ENCODE measurements around the gene ZNF772.

The ZNF772 gene

DNA sequence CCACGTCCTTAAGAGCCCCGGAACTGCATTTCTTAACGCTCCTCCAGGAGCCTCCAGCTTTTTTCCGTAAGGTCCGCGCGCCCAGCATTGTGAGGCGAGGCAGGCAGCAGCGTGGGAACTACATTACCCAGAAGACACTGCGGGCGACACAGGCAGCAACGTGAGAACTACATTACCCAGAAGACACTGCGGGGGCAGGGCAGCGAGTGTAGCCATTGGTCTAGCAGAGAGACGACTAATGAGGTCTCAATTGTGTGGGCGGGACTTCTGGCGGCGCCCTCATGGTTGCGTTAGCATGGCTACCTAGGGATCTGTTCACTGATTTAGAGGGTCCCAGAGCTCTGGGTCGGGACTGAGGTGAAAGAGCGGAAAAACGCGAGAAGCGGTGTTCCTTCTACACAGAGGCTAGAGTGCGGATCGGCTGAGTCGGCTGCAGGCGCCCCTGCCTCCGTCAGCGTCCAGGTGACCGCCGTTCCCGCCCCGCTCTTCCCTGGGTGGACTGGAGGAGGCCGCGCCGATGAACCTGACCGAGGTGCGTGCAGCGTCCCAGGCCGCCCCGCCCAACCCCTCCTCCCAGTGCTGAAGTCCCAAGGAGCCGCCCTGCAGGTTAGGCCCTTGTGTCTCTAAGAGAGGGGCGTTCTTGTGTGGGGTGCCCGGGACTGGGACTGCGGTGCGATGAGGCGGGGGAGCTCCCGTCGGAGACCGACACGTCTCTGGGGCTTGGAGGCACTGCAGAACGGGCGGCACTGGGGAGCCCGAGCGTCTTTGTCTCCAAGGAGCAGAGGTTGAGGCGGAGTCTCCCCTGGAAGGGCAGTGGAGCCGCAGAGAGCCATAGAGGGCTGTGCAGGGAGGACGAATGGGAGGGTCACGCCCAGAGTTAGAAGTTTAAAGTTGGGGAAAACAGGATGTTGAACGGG lies 42.0 kb downstream of the ZNF772 start, which contains the start of gene ZNF749:
ZNF749 (plus strand) TSS at position 264 of the 917 bp plus-strand sequence; CDS start at position 518, 254 bp downstream.
- peak within 1 kb of the TSS; percentile 97 for H3K27ac Mint-ChIP-seq
- DNase-seq: peak; percentile 95
- TF ChIP-seq, protein P1, sequence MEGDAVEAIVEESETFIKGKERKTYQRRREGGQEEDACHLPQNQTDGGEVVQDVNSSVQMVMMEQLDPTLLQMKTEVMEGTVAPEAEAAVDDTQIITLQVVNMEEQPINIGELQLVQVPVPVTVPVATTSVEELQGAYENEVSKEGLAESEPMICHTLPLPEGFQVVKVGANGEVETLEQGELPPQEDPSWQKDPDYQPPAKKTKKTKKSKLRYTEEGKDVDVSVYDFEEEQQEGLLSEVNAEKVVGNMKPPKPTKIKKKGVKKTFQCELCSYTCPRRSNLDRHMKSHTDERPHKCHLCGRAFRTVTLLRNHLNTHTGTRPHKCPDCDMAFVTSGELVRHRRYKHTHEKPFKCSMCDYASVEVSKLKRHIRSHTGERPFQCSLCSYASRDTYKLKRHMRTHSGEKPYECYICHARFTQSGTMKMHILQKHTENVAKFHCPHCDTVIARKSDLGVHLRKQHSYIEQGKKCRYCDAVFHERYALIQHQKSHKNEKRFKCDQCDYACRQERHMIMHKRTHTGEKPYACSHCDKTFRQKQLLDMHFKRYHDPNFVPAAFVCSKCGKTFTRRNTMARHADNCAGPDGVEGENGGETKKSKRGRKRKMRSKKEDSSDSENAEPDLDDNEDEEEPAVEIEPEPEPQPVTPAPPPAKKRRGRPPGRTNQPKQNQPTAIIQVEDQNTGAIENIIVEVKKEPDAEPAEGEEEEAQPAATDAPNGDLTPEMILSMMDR (IDR thresholded peaks at IDR 0.05): no peak
- H3K27me3 Mint-ChIP-seq (ENCODE audit: low read depth, poor library complexity): peaks cover 6% of the 10 kb centered on the region
- peaks cover 68% of the 10 kb centered on the region for H3K36me3 Mint-ChIP-seq (ENCODE audit: low read depth)
- peak within 1 kb of the TSS; percentile 97 for H3K4me3 Mint-ChIP-seq
- peaks cover 48% of the 10 kb centered on the region for H3K9me3 Mint-ChIP-seq
- H3K4me1 Mint-ChIP-seq: peaks cover 23% of the 10 kb centered on the region

GRCh38 chr19:57434386-57435061 lies 42.8 kb downstream of the ZNF772 start:
- DNase-seq: no peak
- Mint-ChIP-seq H3K36me3 (ENCODE audit: low read depth) (peaks cover 64% of the 10 kb centered on the region), H3K27ac (peak overlapping the region; percentile 27), H3K9me3 (peaks cover 41% of the 10 kb centered on the region), H3K4me1 (peaks cover 23% of the 10 kb centered on the region), H3K4me3 (peak overlapping the region; percentile 97), H3K27me3 (ENCODE audit: low read depth, poor library complexity) (peaks cover 6% of the 10 kb centered on the region)
- TF ChIP-seq, protein P1 (IDR thresholded peaks at IDR 0.05): no peak

DNA sequence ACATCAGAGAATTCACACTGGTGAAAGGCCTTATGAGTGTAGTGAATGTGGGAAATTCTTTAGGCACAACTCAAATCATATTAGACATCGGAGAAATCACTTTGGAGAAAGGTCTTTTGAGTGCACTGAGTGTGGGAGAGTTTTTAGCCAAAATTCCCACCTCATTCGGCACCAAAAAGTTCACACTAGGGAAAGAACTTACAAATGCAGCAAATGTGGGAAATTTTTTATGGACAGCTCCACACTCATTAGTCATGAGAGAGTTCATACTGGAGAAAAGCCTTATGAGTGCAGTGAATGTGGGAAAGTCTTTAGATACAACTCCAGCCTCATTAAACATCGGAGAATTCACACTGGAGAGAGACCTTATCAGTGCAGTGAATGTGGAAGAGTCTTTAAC lies 56.3 kb downstream of the ZNF772 start:
- H3K36me3 Mint-ChIP-seq (ENCODE audit: low read depth): peaks cover 67% of the 10 kb centered on the region
- TF ChIP-seq, protein P1 (IDR thresholded peaks at IDR 0.05): no peak
- DNase-seq: no peak
- H3K9me3 Mint-ChIP-seq: peaks cover 28% of the 10 kb centered on the region
- H3K4me1 Mint-ChIP-seq: no peaks in the 10 kb centered on the region
- H3K4me3 Mint-ChIP-seq: no peak overlapping the region
- no peaks in the 10 kb centered on the region for H3K27me3 Mint-ChIP-seq (ENCODE audit: low read depth, poor library complexity)
- no peak overlapping the region for H3K27ac Mint-ChIP-seq

GRCh38 chr19:57419439-57419838 lies 57.9 kb downstream of the ZNF772 start:
- Mint-ChIP-seq H3K27me3 (ENCODE audit: low read depth, poor library complexity) (no peaks in the 10 kb centered on the region), H3K9me3 (peaks cover 28% of the 10 kb centered on the region), H3K27ac (no peak overlapping the region), H3K4me1 (no peaks in the 10 kb centered on the region), H3K36me3 (ENCODE audit: low read depth) (peaks cover 76% of the 10 kb centered on the region), H3K4me3 (no peak overlapping the region)
- no peak for DNase-seq
- TF ChIP-seq, protein P1 (IDR thresholded peaks at IDR 0.05): no peak

Measured in nephron progenitor cell (in vitro differentiated cells).